Vagina (tissue), 2 donors: ENCODE data around the gene KCNQ2.

ENCODE experiments used
- CTCF ChIP-seq, 3 experiments: fragments of 450-650 bp in 2 of 3; fragments of 200-600 bp in 1 of 3; sonication (generic) in 1 of 3; IDR thresholded peaks; one replicate each; pipeline ENCODE4 v1.5.1; 2017 to 2019; ENCODE audit warnings: antibody characterized with exemption in 3 of 3, mild to moderate bottlenecking in 2 of 3, moderate library complexity in 2 of 3
- POLR2A ChIP-seq, 2 donors: fragments of 450-650 bp; IDR thresholded peaks; one replicate each; pipeline ENCODE4 v1.6.1; 2017; ENCODE audit warnings: antibody characterized with exemption in 2 of 2, mild to moderate bottlenecking in 2 of 2, moderate library complexity in 2 of 2

GRCh38 chr20:63413963-63414684, 58.3 kb downstream of the KCNQ2 start:
- TF ChIP-seq CTCF (IDR thresholded peaks at IDR 0.05): no peak
- TF ChIP-seq POLR2A (IDR thresholded peaks at IDR 0.05): no peak
